MM.1S (cell line): ENCODE data around the gene ACAA2.

ENCODE experiments used
- EZH2phosphoT487 ChIP-seq: fragments of 300-600 bp; sonication (generic); IDR thresholded peaks from 2 replicates; pipeline ENCODE4 v1.6.1; 2018; ENCODE audit warnings: antibody characterized with exemption, low read length
- TF ChIP-seq, protein P1 (sequence below): fragments of 300-600 bp; sonication (generic); IDR thresholded peaks from 2 replicates; pipeline ENCODE4 v1.5.1; 2016; ENCODE audit warnings: antibody characterized with exemption, low read length, mixed read lengths

DNA sequence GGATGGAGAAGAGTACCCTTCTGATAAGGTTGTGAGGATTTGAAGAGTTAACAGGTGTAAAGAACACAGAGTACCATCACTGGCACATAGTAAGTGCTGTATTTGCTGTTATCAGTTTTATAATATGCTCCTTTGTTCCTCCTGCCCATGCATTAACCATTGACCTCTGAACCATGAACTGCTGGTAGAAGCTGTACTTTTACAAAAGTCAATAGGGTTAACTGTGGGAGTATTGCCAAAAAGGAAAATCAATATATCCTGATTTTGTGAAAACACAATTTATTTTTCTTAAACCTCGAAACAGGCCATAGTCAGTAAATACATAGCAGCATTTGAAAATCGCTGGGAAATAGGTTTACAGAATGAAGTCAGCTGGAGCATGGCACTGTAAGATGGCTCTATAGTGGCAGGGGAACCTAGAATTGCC, 18.9 kb upstream of the ACAA2 start:
- TF ChIP-seq, protein P1, sequence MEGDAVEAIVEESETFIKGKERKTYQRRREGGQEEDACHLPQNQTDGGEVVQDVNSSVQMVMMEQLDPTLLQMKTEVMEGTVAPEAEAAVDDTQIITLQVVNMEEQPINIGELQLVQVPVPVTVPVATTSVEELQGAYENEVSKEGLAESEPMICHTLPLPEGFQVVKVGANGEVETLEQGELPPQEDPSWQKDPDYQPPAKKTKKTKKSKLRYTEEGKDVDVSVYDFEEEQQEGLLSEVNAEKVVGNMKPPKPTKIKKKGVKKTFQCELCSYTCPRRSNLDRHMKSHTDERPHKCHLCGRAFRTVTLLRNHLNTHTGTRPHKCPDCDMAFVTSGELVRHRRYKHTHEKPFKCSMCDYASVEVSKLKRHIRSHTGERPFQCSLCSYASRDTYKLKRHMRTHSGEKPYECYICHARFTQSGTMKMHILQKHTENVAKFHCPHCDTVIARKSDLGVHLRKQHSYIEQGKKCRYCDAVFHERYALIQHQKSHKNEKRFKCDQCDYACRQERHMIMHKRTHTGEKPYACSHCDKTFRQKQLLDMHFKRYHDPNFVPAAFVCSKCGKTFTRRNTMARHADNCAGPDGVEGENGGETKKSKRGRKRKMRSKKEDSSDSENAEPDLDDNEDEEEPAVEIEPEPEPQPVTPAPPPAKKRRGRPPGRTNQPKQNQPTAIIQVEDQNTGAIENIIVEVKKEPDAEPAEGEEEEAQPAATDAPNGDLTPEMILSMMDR, result no peak
- TF ChIP-seq EZH2phosphoT487, result no peak
